Ureter (tissue), 1 donor: ENCODE results near the gene CREB3L2. TPM values are rescaled to one million over a fixed set of nuclear protein-coding genes. Genes with fewer than 3 reads are reported as not detected.
"Not testable (repeated sequence)": the region's sequence is repeated elsewhere in the genome, so short reads cannot be mapped to it uniquely, and the experiment has no call there.

Source experiments
- DNase-seq: peaks from one replicate; pipeline ENCODE4 v3.0.0-alpha.2; 2020; ENCODE audit warnings: low spot score
- total RNA-seq: library from RNA; stranded (reverse); gene quantifications from one replicate; pipeline ENCODE4 v1.2.4, GENCODE V29; 2023
- donor health status: DM: yes; HTN: yes; CAD: no.

CREB3L2 gene
- total RNA-seq, 1 donor from 2014 or later = 126 TPM

DNA sequence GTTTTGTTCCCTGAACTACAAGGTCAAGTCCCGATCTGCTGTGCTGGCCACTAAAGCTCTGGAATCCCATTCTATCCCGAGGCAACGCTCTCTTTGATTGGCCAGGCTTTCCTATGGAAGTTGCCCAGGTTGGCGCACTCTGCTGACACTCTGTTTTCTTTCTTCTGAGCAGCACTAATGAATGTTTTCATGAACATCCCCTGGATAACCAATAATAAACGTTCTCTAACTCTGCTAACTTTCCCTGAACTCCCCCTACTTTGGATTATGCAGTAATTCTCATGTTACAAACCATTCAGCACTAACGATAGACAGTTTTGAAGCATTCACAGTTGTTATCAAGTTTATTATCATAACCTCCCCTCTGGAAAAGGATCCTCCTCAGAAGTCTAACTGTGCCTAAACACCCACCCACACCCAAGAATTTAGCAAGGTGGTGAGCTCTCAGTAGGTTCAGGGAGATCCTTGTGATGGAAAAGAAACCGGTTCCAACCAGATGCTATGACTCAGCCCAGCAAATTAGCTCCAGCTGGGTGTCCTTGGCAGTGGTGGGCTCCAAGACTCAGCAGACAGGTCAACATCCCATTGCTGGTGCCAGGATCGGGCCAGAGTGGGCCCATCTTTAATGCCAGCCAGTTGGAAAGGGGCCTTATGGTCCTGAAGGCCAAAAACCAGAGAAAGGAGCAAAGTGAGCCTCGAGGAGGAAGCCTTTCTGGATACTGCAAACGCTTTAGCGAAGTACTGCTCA lies 68.4 kb downstream of the CREB3L2 start:
- DNase-seq = no peak

DNA sequence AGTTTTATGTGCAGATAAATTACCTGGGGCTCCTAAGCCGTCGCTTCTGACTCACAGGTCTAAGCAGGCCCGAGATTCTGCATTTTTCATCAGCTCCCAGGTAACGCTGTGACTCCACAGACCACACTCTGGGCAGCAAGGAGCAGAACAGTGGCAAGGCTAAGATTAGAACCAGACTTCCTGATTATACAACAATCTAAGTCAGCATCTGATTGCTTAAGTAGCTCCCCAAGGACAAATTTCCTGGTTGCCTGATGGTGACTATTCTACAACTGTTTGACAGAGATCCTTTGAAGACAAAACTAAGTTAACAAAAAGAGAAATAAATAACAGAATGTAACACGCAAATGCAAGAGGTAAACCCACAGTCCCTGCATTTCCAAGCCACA lies 69.0 kb downstream of the CREB3L2 start:
- no peak for DNase-seq

DNA sequence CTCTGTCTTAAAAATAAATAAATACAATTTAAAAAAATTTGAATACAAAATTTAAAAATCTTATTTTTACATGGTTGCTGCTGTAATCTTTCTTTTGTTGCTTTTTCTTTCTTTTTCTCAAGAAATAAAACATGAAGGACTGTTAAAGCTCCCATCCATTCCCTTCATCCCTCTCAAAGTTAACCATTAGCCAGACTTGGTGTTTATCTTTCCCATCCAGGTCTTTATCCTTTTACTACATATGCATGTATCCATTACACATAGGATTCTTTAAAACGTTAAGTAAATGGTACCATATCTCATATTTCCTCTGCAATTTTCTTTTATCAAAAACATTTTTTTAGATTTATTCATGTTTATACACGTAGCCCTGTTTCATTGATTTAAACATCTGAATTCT lies 70.1 kb downstream of the CREB3L2 start:
- DNase-seq = no peak

DNA sequence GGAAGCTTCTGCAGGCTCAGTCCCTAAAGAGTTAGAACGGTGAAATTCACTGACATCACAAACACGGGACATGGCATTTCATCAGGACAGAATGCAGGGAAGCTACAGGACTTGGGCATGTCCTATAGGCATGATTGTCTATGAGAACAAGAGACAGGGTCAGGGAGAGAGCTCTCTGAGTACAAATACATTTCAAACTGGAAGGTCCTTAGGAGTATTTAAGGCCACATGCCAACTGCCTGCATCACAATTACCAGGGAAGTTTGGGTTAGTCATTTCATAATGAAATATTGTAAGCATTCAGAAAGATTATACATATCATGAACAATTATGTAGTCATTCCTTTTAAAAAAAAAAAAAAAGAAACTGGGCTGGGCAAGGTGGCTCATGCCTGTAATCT lies 71.3 kb downstream of the CREB3L2 start:
- no peak for DNase-seq

DNA sequence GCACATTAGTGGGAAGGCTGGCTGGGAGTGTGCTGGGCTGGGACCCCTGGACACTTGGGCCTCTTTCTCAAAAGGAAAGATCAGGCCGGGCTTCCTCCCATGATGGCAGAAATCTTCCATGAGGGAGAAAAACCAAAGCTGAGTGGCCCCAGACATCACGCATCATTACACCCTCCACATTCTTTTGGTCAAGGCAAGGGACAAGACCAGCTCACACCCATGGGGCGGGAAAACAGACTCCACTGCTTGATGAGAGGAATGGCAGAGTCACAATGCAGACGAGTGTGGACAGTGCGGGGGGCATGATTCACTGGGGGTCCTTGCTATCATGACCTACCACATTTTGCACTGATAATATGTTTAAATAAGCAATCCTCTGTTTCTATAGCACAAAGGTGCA lies 73.3 kb downstream of the CREB3L2 start:
- no peak for DNase-seq

DNA sequence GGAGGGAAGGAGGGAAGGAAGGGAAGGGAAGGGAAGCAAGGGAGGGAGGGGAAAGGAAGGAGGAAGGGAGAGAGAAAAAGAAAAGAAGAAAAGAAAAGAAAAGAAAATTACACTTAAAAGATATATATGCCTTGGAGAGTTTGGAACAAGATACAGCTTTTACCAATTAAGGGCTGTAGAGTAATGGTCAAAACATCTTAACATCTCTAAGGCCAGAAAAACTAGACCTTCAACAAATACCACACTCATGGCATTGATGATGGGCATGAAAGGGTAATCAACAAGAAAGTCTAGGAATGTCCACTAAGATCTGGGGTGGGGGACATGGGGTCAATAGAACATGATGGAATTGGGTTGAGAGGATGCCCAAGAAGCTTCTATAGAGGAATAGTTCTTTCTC lies 74.5 kb downstream of the CREB3L2 start:
- no peak for DNase-seq

DNA sequence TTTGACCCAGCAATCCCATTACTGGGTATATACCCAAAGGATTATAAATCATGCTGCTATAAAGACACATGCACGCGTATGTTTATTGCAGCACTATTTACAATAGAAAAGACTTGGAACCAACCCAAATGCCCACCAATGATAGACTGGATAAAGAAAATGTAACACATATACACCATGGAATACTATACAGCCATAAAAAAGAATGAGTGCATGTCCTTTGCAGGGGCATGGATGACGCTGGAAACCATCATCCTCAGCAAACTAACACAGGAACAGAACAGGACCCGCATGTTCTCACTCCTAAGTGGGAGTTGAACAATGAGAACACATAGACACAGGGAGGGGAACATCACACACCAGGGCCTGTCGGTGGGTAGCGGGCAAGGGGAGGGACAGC lies 75.7 kb downstream of the CREB3L2 start:
- DNase-seq = not testable (repeated sequence)

DNA sequence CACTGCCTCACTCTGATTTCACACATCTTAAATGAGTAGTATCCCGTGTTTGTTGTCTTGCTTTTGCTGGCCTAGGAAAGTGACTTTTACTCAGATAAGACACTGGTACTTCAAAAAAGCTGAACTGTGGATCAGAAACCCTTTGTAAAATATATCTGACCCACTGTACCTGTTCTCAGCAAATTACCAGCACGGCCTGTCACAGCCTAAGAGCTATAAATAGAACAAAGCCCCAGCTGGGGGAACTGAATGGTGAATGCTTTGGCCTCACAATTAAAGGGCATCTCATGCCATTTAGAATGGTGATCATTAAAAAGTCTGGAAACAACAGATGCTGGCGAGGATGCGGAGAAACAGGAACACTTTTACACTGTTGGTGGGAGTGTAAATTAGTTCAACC lies 76.1 kb downstream of the CREB3L2 start:
- no peak for DNase-seq

DNA sequence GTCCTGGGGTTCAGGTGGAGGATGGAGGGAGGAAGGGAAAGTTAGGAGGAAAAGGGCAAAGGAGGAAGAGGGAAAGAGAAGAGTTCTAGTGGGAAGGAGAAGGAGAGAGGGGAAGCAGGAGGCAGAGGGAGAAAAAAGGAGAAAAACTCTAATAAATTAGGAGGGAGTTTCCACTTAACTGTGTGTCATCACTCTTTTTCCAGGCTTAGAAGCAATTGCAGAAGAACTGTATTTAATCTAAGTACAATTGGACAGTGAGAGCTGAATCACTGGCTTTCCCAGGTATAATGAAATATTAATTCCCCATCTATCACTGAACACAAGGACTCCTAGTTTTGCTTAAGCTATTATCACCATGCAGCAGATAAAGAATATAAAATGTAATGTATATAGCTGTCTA lies 76.8 kb downstream of the CREB3L2 start:
- no peak for DNase-seq

DNA sequence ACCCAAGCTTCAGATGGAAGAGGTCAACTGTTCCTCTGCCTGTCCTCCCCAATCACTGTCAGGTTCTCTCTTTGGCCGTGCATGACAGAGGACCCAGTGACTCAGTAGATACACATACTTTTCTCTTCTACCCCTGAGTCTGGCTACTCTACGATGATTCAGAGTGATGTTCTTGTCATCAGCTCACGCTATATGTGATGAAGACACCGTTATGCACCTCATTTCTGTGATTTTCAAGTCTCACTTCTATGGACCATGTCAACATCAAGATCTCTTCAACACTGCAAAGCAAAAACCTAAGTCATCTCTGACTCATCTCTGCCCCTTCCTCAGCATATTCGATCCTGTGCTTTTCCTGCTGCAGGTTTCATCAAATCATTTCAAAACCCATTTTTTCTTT lies 78.5 kb downstream of the CREB3L2 start:
- no peak for DNase-seq

DNA sequence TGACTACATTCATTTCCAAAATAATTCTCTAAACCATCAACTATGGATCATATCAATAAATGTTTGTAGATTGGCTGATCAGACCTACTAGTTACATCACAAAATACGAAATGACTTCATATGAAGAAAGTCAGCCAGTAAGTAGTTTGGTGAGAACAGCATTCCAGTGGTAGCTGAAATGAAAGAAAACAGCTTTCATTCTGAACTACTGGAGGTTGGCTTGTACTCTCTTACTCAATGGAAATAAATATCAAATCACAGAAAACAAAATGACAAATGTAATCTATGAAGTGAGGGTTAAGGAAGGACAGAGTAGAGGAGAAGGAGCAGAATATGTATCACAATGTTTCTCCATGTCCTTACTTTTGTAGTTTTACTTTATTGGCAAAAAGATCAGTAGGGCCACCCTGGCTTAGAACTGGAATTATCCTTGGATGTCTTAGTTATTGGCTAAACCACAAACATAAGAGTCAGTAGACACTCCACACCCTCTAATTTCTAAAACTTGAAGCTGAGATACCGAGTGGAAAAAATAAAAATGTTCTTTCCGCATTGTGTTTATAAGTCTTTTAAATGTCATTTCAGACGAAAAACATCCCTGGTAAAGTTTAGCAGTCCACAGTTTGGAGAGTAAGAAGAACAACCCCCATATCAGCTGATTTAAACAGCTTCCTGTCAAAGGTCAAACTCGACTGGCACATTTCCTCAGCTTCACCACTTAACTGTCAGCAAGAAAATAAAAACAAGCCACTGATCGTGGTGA lies 81.1 kb downstream of the CREB3L2 start:
- no peak for DNase-seq

DNA sequence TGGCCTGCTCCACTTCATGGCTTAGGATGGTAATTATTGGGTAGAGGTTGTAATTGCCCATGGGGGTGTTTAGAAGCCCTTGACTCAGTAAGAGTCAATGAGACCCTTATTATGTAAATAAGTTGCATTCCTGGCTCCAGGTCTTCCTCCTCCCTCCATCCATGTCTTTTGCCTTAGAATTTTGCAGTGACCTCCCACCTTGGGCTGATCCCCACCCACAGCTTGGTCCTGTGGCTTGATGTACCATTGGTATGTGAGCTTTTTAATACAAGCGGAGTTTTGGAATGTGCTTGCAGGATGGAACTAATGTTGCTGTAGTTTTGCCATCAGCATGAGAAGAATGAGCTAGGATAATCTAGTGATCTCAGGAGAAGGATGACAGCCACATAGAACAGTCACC lies 81.9 kb downstream of the CREB3L2 start:
- no peak for DNase-seq

DNA sequence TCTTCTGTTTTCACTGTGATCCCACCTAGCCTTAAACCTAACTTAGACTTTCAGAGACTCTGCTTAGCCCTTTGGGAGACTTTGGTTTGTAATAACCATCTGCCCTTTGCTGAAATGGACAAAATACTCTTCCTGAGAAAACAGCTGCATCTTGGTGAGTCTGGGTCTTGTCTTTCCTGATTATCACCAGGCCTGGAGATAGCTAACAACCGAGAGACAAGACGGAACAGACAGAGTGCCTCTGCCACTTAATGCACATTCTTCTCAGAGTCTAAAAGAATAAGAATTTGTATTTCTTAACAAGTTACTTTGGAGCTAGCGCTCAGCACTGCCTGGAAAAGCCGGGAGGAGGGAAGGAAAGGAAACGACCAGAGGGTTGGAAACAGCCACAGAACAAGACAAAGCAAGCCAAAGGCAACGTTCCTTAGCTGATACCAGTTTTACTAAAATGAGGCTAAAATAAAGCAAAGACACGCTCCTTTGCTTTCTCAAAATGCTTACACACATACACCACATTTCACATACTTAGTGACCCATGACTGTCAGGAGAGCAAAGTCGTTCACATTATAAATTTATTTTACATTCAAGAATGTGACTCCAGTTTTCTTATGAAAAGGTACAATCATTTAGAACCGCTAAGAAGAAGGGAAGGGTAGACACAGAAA lies 84.8 kb downstream of the CREB3L2 start:
- no peak for DNase-seq

DNA sequence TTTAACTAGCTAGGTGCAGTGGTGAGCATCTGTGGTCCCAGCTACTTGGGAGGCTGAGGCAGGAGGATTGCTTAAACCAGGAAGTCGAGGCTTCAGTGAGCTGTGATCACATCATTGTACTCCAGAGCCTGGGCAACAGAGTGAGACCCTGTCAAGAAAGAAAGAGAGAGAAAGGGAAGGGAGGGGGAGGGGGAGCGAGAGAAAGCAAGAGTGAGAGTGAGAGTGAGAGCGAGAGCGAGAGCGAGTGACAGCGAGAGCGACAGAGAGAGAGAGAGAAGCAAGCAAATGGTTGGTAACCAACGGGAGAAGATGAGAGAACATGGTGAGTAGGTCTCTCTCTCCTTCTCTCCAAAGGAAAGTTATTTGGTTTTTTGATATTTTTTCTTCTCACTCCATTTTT lies 85.3 kb downstream of the CREB3L2 start:
- DNase-seq = no peak

DNA sequence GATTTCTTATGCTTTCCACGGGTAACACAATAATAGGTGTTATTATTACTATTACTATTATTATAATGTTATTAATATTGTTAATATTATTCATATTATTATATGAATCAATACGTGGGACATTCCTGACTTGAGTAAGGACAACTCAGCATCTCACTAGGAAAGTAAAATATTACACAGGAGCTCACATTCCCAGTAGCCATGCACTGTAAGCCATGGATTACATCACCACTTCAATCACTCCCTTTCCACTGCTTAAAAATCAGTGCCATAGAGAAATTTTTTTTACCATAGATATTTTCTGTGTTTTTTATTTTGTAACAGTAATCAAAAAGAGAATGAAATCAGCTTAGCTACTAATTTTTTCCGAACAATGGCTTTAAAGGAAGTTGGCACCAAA lies 86.6 kb downstream of the CREB3L2 start:
- no peak for DNase-seq

DNA sequence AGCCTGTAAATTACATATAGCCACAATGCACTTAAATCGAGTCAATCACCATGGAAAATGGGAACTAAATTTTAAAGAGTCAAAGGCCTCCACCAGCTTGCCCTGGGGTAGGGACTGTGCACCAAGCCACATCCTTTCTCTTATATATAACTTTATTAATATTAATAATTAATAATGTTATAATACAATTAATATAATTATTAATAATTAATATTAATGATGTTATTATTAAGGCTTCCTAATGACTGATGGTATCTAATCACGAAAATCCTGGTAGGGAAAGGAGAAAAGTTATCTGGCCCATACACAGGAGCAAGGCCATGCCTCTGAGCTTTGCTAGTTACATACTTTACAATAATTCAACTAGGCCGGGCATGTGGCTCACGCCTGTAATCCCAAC lies 87.9 kb downstream of the CREB3L2 start:
- DNase-seq = no peak

DNA sequence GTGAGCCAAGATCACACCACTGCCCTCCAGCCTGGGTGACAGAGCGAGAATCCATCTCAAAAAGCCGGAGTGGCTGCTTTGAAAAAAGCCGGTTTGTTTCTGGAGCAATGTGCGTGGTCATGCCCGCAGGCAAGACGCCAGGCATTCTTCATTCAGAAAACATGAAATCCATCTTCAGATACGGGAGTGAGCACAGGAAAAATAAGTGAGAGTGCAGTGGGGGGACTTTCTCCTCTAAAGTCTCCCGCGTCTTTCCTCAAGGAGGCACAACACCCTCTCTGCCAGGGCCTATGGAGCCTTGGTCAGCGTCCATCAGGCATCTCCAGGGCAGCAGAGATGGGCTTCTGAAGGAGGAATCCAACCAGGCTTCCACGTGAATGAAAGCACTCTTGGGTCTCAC lies 92.8 kb downstream of the CREB3L2 start:
- no peak for DNase-seq

DNA sequence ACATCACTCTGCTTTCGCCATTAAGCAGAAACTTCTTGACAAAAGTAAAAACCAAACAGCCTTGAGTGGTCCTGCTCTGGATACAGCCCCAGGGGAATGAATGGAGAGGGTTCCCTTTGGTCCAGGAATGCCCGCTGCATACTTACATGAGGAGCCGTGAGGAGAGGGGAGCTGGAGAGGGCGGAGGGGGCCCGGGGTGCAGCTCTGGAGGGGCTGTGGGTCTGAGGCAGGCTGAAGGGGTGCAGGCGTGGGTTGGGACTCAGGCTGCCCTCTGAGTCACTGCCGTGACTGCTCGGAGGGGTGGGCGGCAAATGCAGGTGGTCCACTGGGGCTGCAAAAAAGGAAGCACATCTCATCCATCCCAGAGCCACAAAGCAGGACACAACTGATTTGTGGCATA lies 93.8 kb downstream of the CREB3L2 start:
- no peak for DNase-seq

DNA sequence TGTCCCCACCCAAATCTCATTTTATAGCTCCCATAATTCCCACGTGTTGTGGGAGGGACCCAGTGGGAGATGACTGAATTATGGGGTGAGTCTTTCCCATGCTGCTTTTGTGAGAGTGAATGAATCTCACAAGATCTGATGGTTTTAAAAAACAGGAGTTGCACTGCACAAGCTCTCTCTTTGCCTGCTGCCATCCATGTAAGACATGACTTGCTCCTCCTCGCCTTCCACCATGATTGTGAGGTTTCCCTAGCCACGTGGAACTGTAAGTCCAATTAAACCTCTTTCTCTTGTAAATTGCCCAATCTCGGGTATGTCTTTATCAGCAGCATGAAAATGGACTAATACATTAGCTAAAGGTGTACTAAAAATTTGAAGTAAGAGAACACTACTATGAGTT lies 95.2 kb downstream of the CREB3L2 start:
- not testable (repeated sequence) for DNase-seq

DNA sequence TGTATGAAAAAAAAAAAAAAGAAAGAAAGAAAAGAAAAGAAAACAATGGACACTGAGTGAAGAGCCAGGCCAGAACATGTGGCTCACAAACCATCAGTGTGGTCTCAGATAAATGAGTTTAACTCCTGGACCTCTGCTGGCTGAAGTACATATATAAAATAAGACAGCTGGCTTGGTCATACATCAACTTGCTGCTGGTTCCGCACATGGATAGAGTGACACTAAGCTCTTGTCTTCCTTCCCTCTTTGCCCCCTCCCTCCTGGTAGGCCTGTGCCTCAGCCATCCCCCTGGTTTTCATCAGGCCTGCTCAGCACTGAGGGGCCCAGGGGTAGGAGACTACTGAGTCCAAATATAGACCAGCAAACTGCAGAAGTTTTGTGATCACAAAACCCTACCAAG lies 97.1 kb downstream of the CREB3L2 start:
- no peak for DNase-seq

DNA sequence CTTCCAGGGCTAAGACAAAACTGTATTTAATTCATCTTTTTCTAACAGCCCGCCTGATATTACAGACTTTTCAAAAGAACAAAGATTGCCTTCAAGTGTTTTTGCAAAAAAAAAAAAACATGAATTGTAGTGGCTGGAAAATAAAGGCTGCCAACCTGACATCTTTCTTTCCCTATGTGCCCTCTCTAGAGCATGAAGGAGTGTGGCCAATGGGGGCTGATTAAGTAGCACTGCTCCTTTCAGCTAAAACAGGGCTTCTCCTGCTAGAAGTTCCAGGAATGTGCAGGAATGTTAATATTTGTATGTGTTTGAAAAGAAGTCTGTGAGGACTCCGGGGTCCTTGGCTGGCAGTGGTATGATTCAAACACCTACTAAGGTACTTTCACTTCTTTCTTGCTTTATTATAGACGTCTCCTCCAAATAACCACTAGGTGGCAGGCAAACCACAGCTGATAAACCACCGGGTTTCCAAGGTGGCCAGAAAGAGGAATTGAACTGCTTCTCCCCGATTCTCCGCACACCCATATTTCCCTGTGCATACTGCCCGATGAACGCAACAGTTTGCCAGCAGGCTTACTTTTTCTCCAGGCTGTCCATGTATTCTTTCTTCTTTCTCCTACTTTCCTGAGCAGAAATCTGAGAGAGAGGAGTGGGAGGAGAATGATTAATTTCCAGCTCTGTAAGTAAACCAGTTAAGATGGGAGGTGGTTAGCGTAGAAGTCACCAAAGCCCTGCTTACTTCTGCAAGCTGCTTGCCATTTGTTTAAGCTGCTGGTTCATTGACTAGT lies 98.3 kb downstream of the CREB3L2 start:
- DNase-seq = peak; percentile 67

DNA sequence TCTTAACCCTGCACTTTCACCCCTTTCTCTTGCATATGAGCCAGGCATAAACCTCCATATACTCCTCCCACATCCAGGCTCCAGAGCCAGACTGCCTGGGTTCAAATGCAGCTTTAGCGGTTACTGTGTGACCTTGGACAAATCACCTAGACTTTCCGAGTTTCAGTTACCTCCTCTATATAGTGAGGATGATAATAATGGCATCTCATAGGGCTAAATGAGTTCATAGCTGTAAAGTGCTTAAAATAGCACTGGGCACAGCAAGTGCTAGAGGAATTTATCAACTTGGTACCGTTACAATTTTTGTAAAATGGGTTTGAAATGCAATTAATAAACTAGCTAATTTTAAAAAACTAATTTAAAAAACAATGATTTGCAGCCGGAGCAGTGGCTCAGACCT lies 101.7 kb downstream of the CREB3L2 start:
- DNase-seq = no peak
